ENCODE measurements around the gene RCAN3. TPM values are rescaled to one million over a fixed set of nuclear protein-coding genes. Genes with fewer than 3 reads are reported as not detected.

The RCAN3 gene
- total and polyA plus RNA-seq, 2 of the 4 experiments (the other 2 are of a cell fraction) = 4.0 to 5.9 TPM

DNA sequence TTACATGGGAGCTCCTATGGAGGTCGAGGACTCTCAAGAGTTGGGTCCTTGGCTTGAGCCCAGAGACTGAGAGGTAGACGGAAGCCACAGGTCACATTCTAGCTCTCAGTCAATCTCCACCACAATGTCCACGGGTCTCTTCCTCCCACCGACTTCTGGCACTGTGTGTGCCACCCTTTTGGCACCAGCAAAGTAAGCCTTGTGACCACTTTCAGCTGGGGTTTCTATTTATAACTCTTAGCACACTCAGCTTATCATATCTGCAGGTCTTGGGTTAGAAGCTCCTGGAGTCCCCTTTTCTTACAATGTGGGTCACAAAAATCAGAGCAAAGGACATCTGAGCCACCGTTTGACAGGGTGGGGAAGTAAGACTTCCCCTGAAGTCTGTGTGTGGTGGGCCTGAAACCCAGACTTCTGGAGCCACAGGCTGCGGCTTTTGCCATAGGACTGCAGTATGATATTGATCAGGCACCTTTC, 81.6 kb downstream of the RCAN3 start:
- 49% methylated on average over 3 of the region's 6 CpGs; no CpG with 5 or more reads in 1 of the 2 experiments for WGBS, 2 experiments (ENCODE audit: extremely low coverage in 2 of 2, insufficient read length in 1 of 2)
- POLR2A ChIA-PET (ENCODE audit: unreplicated experiment) = no interaction called here
- in situ Hi-C loops (cut with MboI; ENCODE audit: low sequenced_read_pairs) (no loop called here), dilution Hi-C loops (cut with HindIII; ENCODE audit: low sequenced_read_pairs, unreplicated experiment) (no loop called here), intact Hi-C loops (cut with micrococcal nuclease) (loop anchor here (10.0 kb wide), 1 partner anchor 189 kb away; no protein-coding TSS in a partner anchor)
- no peak overlapping the region for H2BK5ac ChIP-seq (ENCODE audit: low read depth, low read length, poor library complexity, severe bottlenecking)
- H3K4me1 ChIP-seq (ENCODE audit: control insufficient read depth, insufficient read depth, low read length) = no peaks in the 10 kb centered on the region
- H2AK5ac ChIP-seq (ENCODE audit: low read depth, low read length) = no peak overlapping the region
- no peak overlapping the region for H3K56ac ChIP-seq (ENCODE audit: extremely low read depth, insufficient read depth, low read length)
- DNase-seq (no peak), ATAC-seq (ENCODE audit: low read depth) (no peak)
- CTCF ChIA-PET = no interaction called here
- no peak overlapping the region for H4K5ac ChIP-seq (ENCODE audit: low read depth, low read length)
- H3K27me3 ChIP-seq (ENCODE audit: control insufficient read depth, insufficient read depth, low read length) = peaks cover 51% of the 10 kb centered on the region
- H3K36me3 ChIP-seq (ENCODE audit: control insufficient read depth, insufficient read depth, low read length) = no peaks in the 10 kb centered on the region
- peaks cover 7% of the 10 kb centered on the region for H3K9me3 ChIP-seq (ENCODE audit: control insufficient read depth, insufficient read depth, low read length)
- no peak overlapping the region for H4K91ac ChIP-seq (ENCODE audit: insufficient read depth, low read depth, low read length)
- no TSS peak for BruUV-seq (replicated peaks)
- H4K8ac ChIP-seq (ENCODE audit: low read depth in 2 of 2, low read length in 2 of 2) = no peak overlapping the region
- no peaks in the 10 kb centered on the region for H3K79me1 ChIP-seq (ENCODE audit: low read depth in 1 of 2, low read length in 2 of 2)
- H3K4me2 ChIP-seq (ENCODE audit: low read depth, low read length) = no peak overlapping the region
- H2AFZ ChIP-seq (replicated peaks; ENCODE audit: low read length, poor library complexity) = no peak overlapping the region
- no peak overlapping the region for H2BK120ac ChIP-seq (ENCODE audit: low read depth, low read length)
- no peak overlapping the region for H3K14ac ChIP-seq (replicated peaks; ENCODE audit: low read depth, low read length)
- no peak overlapping the region for H2AK9ac ChIP-seq (replicated peaks; ENCODE audit: low read depth, low read length, poor library complexity)
- H3K27ac ChIP-seq (ENCODE audit: insufficient read depth, low read length) = no peak overlapping the region
- H4K20me1 ChIP-seq (ENCODE audit: insufficient read depth, low read length) = no peaks in the 10 kb centered on the region
- no peak overlapping the region for H2BK15ac ChIP-seq (ENCODE audit: low read depth, low read length)
- no peak overlapping the region for H3K23ac ChIP-seq (ENCODE audit: low read depth, low read length)
- H3K18ac ChIP-seq (ENCODE audit: low read depth, low read length) = no peak overlapping the region
- H3K4ac ChIP-seq (ENCODE audit: low read depth, low read length) = no peak overlapping the region
- H3K9me1 ChIP-seq (ENCODE audit: insufficient read depth, low read length) = no peaks in the 10 kb centered on the region
- no peak overlapping the region for H2BK20ac ChIP-seq (ENCODE audit: low read depth, low read length)
- H3K4me3 ChIP-seq (ENCODE audit: insufficient read depth, low read depth, low read length) = no peak overlapping the region
- TF ChIP-seq CEBPB (IDR thresholded peaks at IDR 0.05; ENCODE audit: low read depth, low read length) = no peak
- no peak for TF ChIP-seq NFE2L2 (IDR thresholded peaks at IDR 0.05; ENCODE audit: low read depth, low read length)
- no peak for TF ChIP-seq CHD1 (IDR thresholded peaks at IDR 0.05; ENCODE audit: low read depth, low read length)
- TF ChIP-seq, protein P1, sequence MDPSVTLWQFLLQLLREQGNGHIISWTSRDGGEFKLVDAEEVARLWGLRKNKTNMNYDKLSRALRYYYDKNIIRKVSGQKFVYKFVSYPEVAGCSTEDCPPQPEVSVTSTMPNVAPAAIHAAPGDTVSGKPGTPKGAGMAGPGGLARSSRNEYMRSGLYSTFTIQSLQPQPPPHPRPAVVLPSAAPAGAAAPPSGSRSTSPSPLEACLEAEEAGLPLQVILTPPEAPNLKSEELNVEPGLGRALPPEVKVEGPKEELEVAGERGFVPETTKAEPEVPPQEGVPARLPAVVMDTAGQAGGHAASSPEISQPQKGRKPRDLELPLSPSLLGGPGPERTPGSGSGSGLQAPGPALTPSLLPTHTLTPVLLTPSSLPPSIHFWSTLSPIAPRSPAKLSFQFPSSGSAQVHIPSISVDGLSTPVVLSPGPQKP (IDR thresholded peaks at IDR 0.05; ENCODE audit: borderline replicate concordance, low read depth, low read length) = no peak
- TF ChIP-seq, protein P2, sequence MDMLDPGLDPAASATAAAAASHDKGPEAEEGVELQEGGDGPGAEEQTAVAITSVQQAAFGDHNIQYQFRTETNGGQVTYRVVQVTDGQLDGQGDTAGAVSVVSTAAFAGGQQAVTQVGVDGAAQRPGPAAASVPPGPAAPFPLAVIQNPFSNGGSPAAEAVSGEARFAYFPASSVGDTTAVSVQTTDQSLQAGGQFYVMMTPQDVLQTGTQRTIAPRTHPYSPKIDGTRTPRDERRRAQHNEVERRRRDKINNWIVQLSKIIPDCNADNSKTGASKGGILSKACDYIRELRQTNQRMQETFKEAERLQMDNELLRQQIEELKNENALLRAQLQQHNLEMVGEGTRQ (IDR thresholded peaks at IDR 0.05; ENCODE audit: low read depth, low read length) = no peak
- no peak for TF ChIP-seq SMC3 (IDR thresholded peaks at IDR 0.05; ENCODE audit: low read depth, low read length)
- no peak for TF ChIP-seq FOS (IDR thresholded peaks at IDR 0.05; ENCODE audit: low read depth, low read length)
- no peak for TF ChIP-seq BHLHE40 (IDR thresholded peaks at IDR 0.05; ENCODE audit: low read depth, low read length)
- no peak for TF ChIP-seq MAZ (IDR thresholded peaks at IDR 0.05; ENCODE audit: borderline replicate concordance, low read depth, low read length)
- no peak for TF ChIP-seq RFX5 (IDR thresholded peaks at IDR 0.05; ENCODE audit: low read depth, low read length)
- TF ChIP-seq, protein P3, sequence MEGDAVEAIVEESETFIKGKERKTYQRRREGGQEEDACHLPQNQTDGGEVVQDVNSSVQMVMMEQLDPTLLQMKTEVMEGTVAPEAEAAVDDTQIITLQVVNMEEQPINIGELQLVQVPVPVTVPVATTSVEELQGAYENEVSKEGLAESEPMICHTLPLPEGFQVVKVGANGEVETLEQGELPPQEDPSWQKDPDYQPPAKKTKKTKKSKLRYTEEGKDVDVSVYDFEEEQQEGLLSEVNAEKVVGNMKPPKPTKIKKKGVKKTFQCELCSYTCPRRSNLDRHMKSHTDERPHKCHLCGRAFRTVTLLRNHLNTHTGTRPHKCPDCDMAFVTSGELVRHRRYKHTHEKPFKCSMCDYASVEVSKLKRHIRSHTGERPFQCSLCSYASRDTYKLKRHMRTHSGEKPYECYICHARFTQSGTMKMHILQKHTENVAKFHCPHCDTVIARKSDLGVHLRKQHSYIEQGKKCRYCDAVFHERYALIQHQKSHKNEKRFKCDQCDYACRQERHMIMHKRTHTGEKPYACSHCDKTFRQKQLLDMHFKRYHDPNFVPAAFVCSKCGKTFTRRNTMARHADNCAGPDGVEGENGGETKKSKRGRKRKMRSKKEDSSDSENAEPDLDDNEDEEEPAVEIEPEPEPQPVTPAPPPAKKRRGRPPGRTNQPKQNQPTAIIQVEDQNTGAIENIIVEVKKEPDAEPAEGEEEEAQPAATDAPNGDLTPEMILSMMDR (conservative IDR thresholded peaks at IDR 0.05; ENCODE audit: low read depth, low read length) = no peak
- TF ChIP-seq MXI1 (IDR thresholded peaks at IDR 0.05; ENCODE audit: borderline replicate concordance, low read depth, low read length) = no peak
- TF ChIP-seq RCOR1 (IDR thresholded peaks at IDR 0.05; ENCODE audit: insufficient replicate concordance, low read length) = no peak
- TF ChIP-seq POLR2A (IDR thresholded peaks at IDR 0.05; ENCODE audit: low read depth, low read length) = no peak
- no peak for TF ChIP-seq MAFK (IDR thresholded peaks at IDR 0.05; ENCODE audit: low read depth, low read length)
- TF ChIP-seq RAD21 (IDR thresholded peaks at IDR 0.05; ENCODE audit: low read length) = no peak
- no peak overlapping the region for H3K9ac ChIP-seq (ENCODE audit: low read depth, low read length)

Data from IMR-90 (cell line).